Endothelial cell (in vitro differentiated cells): ENCODE measurements around the gene MPP1. TPM values are rescaled to one million over a fixed set of nuclear protein-coding genes. Genes with fewer than 3 reads are reported as not detected.

Source experiments
- DNase-seq: peaks from one replicate; pipeline ENCODE4 v3.0.0; 2021; ENCODE audit warnings: low spot score
- H3K27ac Mint-ChIP-seq: one replicate; pipeline ENCODE4 v1.8.0; 2021; ENCODE audit warnings: mixed read lengths, inconsistent platforms; ENCODE audit not compliant: unreplicated experiment
- H3K27me3 Mint-ChIP-seq: one replicate; pipeline ENCODE4 v1.8.0; 2021; ENCODE audit warnings: mild to moderate bottlenecking, moderate library complexity, mixed read lengths, inconsistent platforms; ENCODE audit not compliant: unreplicated experiment
- H3K36me3 Mint-ChIP-seq: one replicate; pipeline ENCODE4 v1.8.0; 2021; ENCODE audit warnings: mild to moderate bottlenecking, low read depth, mixed read lengths, inconsistent platforms; ENCODE audit not compliant: unreplicated experiment
- H3K4me1 Mint-ChIP-seq: one replicate; pipeline ENCODE4 v1.8.0; 2021; ENCODE audit warnings: mild to moderate bottlenecking, mixed read lengths, inconsistent platforms; ENCODE audit not compliant: unreplicated experiment
- H3K4me3 Mint-ChIP-seq: one replicate; pipeline ENCODE4 v1.8.0; 2021; ENCODE audit warnings: mild to moderate bottlenecking, mixed read lengths, inconsistent platforms; ENCODE audit not compliant: unreplicated experiment
- H3K9me3 Mint-ChIP-seq: one replicate; pipeline ENCODE4 v1.8.0; 2021; ENCODE audit warnings: mixed read lengths, inconsistent platforms; ENCODE audit not compliant: unreplicated experiment
- CTCF ChIP-seq: fragments of 200-600 bp; sonication (generic); IDR thresholded peaks from one replicate; pipeline ENCODE4 v1.5.0; 2021; ENCODE audit warnings: antibody characterized with exemption; ENCODE audit not compliant: unreplicated experiment
- total RNA-seq: library from RNA; stranded (reverse); fragmentation: NEBNext Ultra II Directional; extraction: Animal tissue kit (Norgen Biotek cat#: 25700); gene quantifications from one replicate; pipeline ENCODE4 v1.2.1, GENCODE V29; 2021; ENCODE audit not compliant: unreplicated experiment

Gene MPP1
- total RNA-seq, 1 donor from 2014 or later: 11.3 TPM

GRCh38 chrX:154751203-154751668, 54.0 kb downstream of the MPP1 start:
- H3K27ac Mint-ChIP-seq: no peak overlapping the region
- H3K9me3 Mint-ChIP-seq: no peaks in the 10 kb centered on the region
- peaks cover 5% of the 10 kb centered on the region for H3K4me1 Mint-ChIP-seq
- peak overlapping the region; percentile 81 for H3K4me3 Mint-ChIP-seq
- DNase-seq: no peak
- no peaks in the 10 kb centered on the region for H3K36me3 Mint-ChIP-seq
- H3K27me3 Mint-ChIP-seq: peaks cover 2% of the 10 kb centered on the region
- TF ChIP-seq CTCF: no peak

GRCh38 chrX:154750301-154751202, 54.7 kb downstream of the MPP1 start, which contains the start of gene GAB3:
Gene GAB3 (minus strand): TSS chrX:154751077. CDS start chrX:154751025, 52 bp downstream.
- no peaks in the 10 kb centered on the region for H3K36me3 Mint-ChIP-seq
- peaks cover 5% of the 10 kb centered on the region for H3K4me1 Mint-ChIP-seq
- H3K9me3 Mint-ChIP-seq: no peaks in the 10 kb centered on the region
- peak; percentile 23 for DNase-seq
- H3K27ac Mint-ChIP-seq: no peak within 1 kb of the TSS
- H3K4me3 Mint-ChIP-seq: peak within 1 kb of the TSS; percentile 81
- peaks cover 2% of the 10 kb centered on the region for H3K27me3 Mint-ChIP-seq
- no peak for TF ChIP-seq CTCF

- Mint-ChIP-seq H3K4me3 (no peak overlapping the region), H3K27ac (no peak overlapping the region), H3K9me3 (no peaks in the 10 kb centered on the region), H3K4me1 (peaks cover 5% of the 10 kb centered on the region), H3K27me3 (peaks cover 2% of the 10 kb centered on the region), H3K36me3 (no peaks in the 10 kb centered on the region)
- TF ChIP-seq CTCF: no peak
- no peak for DNase-seq
Measured at GRCh38 chrX:154749856-154750255, 55.4 kb downstream of the MPP1 start.

- peak; percentile 40 for DNase-seq
- Mint-ChIP-seq H3K36me3 (no peaks in the 10 kb centered on the region), H3K4me1 (peaks cover 5% of the 10 kb centered on the region), H3K27ac (no peak overlapping the region), H3K9me3 (no peaks in the 10 kb centered on the region), H3K27me3 (peaks cover 2% of the 10 kb centered on the region), H3K4me3 (no peak overlapping the region)
- peak; percentile 64 for TF ChIP-seq CTCF
Measured at GRCh38 chrX:154748712-154749339, 56.5 kb downstream of the MPP1 start.
